ENCODE results near the gene ACTN1.

- TF ChIP-seq YY1 (IDR thresholded peaks at IDR 0.05; ENCODE audit: insufficient read depth, insufficient read length), result no peak
- no peak for TF ChIP-seq ZNF274 (IDR thresholded peaks at IDR 0.05; ENCODE audit: low read depth, low read length)
Observed at GRCh38 chr14:68942296-68943035, 36.6 kb downstream of the ACTN1 start.

Measured in NT2/D1 (cell line).